Hepatocyte (in vitro differentiated cells): ENCODE results near the gene BIRC7. TPM values are rescaled to one million over a fixed set of nuclear protein-coding genes. Genes with fewer than 3 reads are reported as not detected.

ENCODE experiments used
- DNase-seq: peaks from one replicate; pipeline ENCODE4 v3.0.0-alpha.2; 2016; ENCODE audit warnings: low spot score
- H2AFZ ChIP-seq: fragments of 200-600 bp; sonication (generic); 2 replicates; pipeline ENCODE4 v1.6.0; 2016; ENCODE audit warnings: antibody characterized with exemption, mild to moderate bottlenecking
- H3K27ac ChIP-seq: fragments of 200-600 bp; sonication (generic); 2 replicates; pipeline ENCODE4 v1.5.1; 2016; ENCODE audit warnings: mild to moderate bottlenecking
- H3K27me3 ChIP-seq: fragments of 200-600 bp; sonication (generic); 2 replicates; pipeline ENCODE4 v1.6.1; 2016
- H3K36me3 ChIP-seq: fragments of 200-600 bp; sonication (generic); replicated peaks from 2 replicates; pipeline ENCODE4 v1.5.1; 2016; ENCODE audit warnings: low read depth; ENCODE audit not compliant: insufficient read depth
- H3K4me1 ChIP-seq: fragments of 200-600 bp; sonication (generic); 2 replicates; pipeline ENCODE4 v1.5.1; 2016; ENCODE audit warnings: mild to moderate bottlenecking, moderate library complexity; ENCODE audit not compliant: insufficient read depth
- H3K4me2 ChIP-seq: fragments of 200-600 bp; sonication (generic); 2 replicates; pipeline ENCODE4 v1.6.0; 2016
- H3K4me3 ChIP-seq: fragments of 200-600 bp; sonication (generic); 2 replicates; pipeline ENCODE4 v1.5.1; 2016; ENCODE audit warnings: mild to moderate bottlenecking
- H3K79me2 ChIP-seq: fragments of 200-600 bp; sonication (generic); 2 replicates; pipeline ENCODE4 v1.6.0; 2017; ENCODE audit warnings: mild to moderate bottlenecking
- H3K9me2 ChIP-seq: fragments of 200-600 bp; sonication (generic); replicated peaks from 2 replicates; pipeline ENCODE4 v1.6.0; 2017; ENCODE audit warnings: mild to moderate bottlenecking; ENCODE audit not compliant: insufficient read depth
- H3K9me3 ChIP-seq: fragments of 200-600 bp; sonication (generic); 2 replicates; pipeline ENCODE4 v1.5.1; 2016; ENCODE audit warnings: low read depth, mild to moderate bottlenecking
- H4K20me1 ChIP-seq: fragments of 200-600 bp; sonication (generic); 2 replicates; pipeline ENCODE4 v1.6.0; 2016; ENCODE audit warnings: mild to moderate bottlenecking; ENCODE audit not compliant: insufficient read depth, poor library complexity, severe bottlenecking
- EZH2 ChIP-seq: fragments of 200-600 bp; sonication (generic); IDR thresholded peaks from 2 replicates; pipeline ENCODE4 v1.6.1; 2016; ENCODE audit warnings: antibody characterized with exemption, mild to moderate bottlenecking, borderline replicate concordance
- EZH2phosphoT487 ChIP-seq: fragments of 200-600 bp; sonication (generic); IDR thresholded peaks from one replicate; pipeline ENCODE4 v1.6.1; 2018; ENCODE audit warnings: antibody characterized with exemption, mild to moderate bottlenecking, low read depth, moderate library complexity; ENCODE audit not compliant: unreplicated experiment, severe bottlenecking
- WGBS: methylation state at CpG from one replicate; pipeline ENCODE4 v1.1.6; 2016; ENCODE audit warnings: low lambda C conversion rate; ENCODE audit errors: missing lambda C conversion rate; 5-methylcytosine and 5-hydroxymethylcytosine counted together
- polyA plus RNA-seq: library from polyadenylated mRNA; unstranded; fragments of >200 nt; fragmentation: Nextera tagmentation; extraction: Ambion mirVana; gene quantifications from 2 replicates; pipeline ENCODE4 v1.2.1, GENCODE V29; 2016
- total RNA-seq: library from RNA; depleted of rRNA; stranded (reverse); fragments of >200 nt; gene quantifications from 2 replicates; pipeline ENCODE4 v1.2.3, GENCODE V29; 2014
- TF ChIP-seq, protein P1 (sequence below): fragments of 200-600 bp; sonication (generic); IDR thresholded peaks from 2 replicates; pipeline ENCODE4 v1.5.1; 2016; ENCODE audit warnings: antibody characterized with exemption, mild to moderate bottlenecking; ENCODE audit not compliant: poor library complexity

Gene BIRC7
- total and polyA plus RNA-seq, 2 experiments from 2014 or later: 0.43 to 2.0 TPM

- Histone ChIP-seq H3K79me2 (peaks cover 84% of the 10 kb centered on the region), H3K4me1 (peaks cover 42% of the 10 kb centered on the region), H2AFZ (no peak overlapping the region), H3K4me3 (no peak overlapping the region), H3K36me3 (no peaks in the 10 kb centered on the region), H3K27me3 (no peaks in the 10 kb centered on the region), H3K9me2 (no peaks in the 10 kb centered on the region), H3K4me2 (peak overlapping the region; percentile 85), H3K9me3 (no peaks in the 10 kb centered on the region), H3K27ac (peak overlapping the region; percentile 62), H4K20me1 (peaks cover 83% of the 10 kb centered on the region)
- WGBS: 78% methylated on average over 5 of the region's 5 CpGs
- DNase-seq: no peak
- TF ChIP-seq EZH2phosphoT487 (no peak), EZH2 (no peak)
- TF ChIP-seq, protein P1, sequence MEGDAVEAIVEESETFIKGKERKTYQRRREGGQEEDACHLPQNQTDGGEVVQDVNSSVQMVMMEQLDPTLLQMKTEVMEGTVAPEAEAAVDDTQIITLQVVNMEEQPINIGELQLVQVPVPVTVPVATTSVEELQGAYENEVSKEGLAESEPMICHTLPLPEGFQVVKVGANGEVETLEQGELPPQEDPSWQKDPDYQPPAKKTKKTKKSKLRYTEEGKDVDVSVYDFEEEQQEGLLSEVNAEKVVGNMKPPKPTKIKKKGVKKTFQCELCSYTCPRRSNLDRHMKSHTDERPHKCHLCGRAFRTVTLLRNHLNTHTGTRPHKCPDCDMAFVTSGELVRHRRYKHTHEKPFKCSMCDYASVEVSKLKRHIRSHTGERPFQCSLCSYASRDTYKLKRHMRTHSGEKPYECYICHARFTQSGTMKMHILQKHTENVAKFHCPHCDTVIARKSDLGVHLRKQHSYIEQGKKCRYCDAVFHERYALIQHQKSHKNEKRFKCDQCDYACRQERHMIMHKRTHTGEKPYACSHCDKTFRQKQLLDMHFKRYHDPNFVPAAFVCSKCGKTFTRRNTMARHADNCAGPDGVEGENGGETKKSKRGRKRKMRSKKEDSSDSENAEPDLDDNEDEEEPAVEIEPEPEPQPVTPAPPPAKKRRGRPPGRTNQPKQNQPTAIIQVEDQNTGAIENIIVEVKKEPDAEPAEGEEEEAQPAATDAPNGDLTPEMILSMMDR: no peak
Measured at GRCh38 chr20:63212393-63212730, 23.3 kb upstream of the BIRC7 start.

DNA sequence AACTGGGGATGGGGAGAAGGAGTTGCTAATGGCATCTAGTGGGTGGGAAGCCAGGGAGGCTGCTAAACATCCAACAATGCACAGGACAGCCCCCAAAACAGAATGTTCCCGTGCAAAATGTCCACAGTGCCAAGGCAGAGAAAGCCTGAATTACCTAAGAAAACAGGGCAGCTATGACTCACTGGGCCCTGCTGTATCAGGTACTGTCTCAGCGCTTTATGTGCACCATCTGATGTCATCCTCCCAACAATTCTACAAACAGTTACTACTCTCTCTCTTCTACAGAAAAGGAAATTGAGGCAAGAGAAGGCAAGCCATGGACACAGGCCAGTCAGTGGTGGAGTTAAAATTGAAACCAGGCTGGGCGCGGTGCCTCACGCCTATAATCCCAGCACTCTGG lies 22.9 kb upstream of the BIRC7 start:
- Histone ChIP-seq H3K4me1 (peaks cover 42% of the 10 kb centered on the region), H3K36me3 (no peaks in the 10 kb centered on the region), H3K4me2 (peak overlapping the region; percentile 85), H3K4me3 (no peak overlapping the region), H3K79me2 (peaks cover 79% of the 10 kb centered on the region), H3K27me3 (no peaks in the 10 kb centered on the region), H3K9me2 (no peaks in the 10 kb centered on the region), H4K20me1 (peaks cover 78% of the 10 kb centered on the region), H3K9me3 (no peaks in the 10 kb centered on the region), H3K27ac (peak overlapping the region; percentile 86), H2AFZ (no peak overlapping the region)
- no peak for DNase-seq
- TF ChIP-seq, protein P1: no peak
- no peak for TF ChIP-seq EZH2phosphoT487
- 92% methylated on average over 5 of the region's 5 CpGs for WGBS

DNA sequence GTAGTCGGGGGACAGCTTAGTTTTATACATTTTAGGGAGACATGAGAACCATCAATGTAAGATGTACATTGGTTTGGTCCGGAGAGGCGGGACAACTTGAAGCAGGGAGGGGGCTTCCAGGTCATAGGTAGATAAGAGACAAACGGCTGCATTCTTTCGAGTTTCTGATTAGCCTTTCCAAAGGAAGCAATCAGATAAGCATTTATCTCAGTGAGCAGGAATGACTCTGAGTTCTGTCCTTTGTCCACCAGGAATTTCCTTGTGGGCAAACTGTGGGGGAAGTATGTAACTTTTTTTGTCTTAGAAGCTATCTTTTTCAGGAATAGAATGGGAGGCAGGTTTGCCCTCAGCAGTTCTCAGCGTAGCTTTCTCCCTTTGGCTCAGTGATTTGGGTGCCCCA lies 21.2 kb upstream of the BIRC7 start:
- peak overlapping the region; percentile 91 for H3K4me3 ChIP-seq
- peaks cover 42% of the 10 kb centered on the region for H3K4me1 ChIP-seq
- 41% methylated on average over 6 of the region's 6 CpGs for WGBS
- H3K9me2 ChIP-seq: no peaks in the 10 kb centered on the region
- no peak overlapping the region for H2AFZ ChIP-seq
- H3K27me3 ChIP-seq: no peaks in the 10 kb centered on the region
- TF ChIP-seq, protein P1: no peak
- no peak for TF ChIP-seq EZH2
- no peak for TF ChIP-seq EZH2phosphoT487
- peaks cover 61% of the 10 kb centered on the region for H4K20me1 ChIP-seq
- H3K9me3 ChIP-seq: no peaks in the 10 kb centered on the region
- H3K36me3 ChIP-seq: no peaks in the 10 kb centered on the region
- H3K27ac ChIP-seq: peak overlapping the region; percentile 86
- H3K4me2 ChIP-seq: peak overlapping the region; percentile 85
- DNase-seq: no peak
- H3K79me2 ChIP-seq: peaks cover 62% of the 10 kb centered on the region
